NCI-H1417 treated with DMSO at 0.1 percent for 48 hours (cell line): ENCODE measurements around the gene SNAP47.

ENCODE experiments used
- DNase-seq: peaks from one replicate; lab custom pipeline; 2025; lab: John Stamatoyannopoulos, UW

Gene SNAP47

DNA sequence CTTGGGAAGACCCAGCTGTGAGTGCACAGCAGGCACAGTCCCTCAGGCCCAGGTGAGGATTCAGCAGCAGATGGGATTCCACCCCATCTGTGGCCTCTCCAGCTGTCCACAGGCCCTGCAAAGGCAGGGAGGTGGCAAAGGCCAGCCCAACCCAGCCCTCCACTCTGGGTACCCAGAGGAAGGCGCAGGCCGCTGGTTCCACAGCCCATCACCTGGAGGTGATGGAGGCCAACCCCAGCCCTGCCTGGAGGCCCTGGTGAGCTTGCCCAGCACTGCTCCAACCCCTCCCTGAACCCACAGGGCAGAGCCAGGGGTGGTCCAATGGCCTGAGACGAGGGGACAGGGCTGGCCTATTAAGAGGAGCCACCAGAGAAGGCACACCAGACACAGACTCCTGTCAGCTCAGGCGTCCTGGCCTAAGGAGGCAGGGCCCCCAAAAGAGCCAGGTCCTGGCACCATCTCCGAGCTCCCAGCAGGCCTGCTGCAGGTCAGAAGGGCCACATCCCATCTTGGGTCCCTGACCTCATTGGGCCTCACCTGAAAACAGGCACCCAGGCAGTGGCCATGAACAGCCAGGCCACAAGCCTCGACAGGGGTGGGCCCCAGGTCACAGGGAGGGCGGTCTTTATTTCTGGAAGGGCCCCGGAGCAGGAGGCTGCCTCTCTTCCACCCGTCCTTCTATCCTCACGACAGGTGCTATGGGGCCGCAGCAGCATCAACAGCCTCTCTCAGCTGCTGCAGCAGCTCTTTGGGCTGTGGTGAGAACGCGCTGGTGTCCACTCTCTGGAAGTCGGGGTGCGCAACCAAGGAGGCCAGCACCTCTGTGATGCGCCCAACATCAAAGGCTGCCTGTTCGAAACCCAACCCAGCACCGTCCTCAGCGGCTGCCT, 3.3 kb upstream of the SNAP47 start:
- no peak for DNase-seq

DNA sequence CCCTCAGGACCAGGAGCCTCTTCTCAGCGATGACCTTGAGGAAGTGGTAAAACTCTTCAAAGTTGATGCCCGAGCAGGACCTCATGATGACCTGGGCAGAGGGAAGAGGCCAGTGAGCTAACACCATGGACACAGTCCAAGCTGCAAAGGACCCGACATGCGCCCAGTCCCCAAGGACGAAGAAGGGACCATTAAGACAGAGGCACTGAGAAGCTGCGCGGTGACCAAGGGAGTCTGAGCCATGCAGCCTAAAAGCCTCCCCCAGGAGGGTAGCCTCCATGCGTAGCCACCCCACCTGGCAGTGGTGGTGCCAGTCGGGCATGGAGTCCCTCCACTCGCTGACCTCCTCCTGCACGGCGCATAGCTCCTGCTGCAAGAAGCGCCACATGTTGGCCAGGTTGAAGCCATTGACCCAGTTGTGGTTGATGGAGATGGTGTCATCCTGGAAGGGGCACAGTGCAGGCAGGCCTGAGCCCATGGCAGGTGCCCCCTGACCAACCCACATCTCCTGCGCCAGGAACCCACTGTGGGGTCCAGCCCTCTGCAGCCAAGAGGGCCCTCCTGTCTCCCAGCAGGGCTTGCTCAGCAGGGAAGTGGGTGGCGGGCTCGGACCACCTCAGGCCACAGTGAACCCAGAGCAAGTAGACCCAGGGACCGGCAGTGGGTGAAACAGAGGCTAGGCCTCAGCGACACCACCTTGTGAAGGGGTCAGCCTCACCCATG, 2.5 kb upstream of the SNAP47 start:
- no peak for DNase-seq

DNA sequence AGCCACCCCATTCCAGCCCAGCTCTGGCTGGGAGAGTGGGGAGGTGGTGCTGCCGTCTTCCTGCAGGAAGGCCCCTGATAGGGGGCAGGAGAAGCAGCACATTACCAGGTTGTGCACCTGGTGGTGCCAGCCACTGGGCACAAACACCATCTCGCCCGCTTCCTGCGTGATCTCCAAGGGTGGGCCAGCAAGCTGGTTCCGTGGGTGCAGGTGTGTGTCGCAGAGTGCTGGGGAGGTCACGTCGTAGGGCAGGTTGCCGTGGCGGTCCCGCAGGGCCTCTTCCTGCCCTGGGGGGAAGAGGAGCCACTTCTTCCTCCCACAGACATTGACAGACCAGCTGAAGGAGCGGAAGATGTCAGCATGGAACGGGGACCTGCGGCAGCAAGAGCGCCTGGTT, 1.9 kb upstream of the SNAP47 start:
- DNase-seq = no peak

DNA sequence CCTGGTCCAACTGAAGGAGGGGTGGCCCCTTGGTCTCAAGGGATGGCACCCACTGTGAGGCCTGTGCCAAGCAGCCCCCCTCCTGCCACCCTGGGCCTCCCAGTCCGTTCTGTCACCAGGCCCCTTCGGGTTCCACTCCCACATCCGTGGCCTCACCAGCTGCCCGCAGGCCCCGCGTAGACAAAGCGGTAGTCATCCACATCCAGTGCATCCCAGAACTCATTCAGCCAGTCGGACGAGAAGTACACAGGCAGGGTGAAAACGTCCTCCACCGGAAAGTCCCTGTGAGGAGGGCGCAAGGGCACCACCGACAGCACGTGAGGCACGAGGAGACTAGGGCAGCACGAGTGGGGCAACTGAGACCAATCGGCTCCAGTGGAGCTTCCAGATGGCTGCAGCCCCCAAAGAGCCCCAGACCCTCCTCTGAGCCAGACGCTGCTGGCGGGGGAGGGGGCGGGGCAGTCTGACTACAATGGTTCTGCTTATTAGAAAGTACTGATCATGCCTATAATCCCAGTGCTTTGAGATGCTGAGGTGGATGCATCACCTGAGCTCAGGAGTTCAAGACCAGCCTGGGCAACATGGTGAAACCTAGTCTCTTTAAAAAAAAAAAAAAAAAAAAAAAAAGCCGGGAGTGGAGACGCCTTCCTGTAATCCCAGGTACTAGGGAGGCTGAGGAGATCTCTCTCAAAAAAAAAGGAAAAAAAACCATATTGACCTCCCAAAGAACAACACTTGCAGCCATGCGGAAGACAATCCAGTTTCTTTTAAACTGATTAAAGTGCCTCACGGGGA, 1.3 kb upstream of the SNAP47 start:
- no peak for DNase-seq

DNA sequence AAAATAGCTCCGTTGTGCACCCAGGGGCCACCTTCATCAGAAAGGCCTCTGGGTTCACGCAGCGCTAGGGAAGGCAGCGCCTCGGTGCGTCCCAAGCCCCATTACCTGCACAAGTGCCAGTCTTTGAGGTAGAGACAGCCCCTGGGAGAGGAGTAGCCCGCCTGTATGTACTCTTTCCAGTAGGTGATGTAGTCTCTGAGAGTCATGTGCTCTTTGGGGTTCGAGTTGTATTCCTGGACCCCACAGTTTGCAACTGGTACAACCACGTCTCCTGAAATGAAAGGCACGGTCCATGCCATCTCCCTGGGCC, 734 bp upstream of the SNAP47 start:
- no peak for DNase-seq

DNA sequence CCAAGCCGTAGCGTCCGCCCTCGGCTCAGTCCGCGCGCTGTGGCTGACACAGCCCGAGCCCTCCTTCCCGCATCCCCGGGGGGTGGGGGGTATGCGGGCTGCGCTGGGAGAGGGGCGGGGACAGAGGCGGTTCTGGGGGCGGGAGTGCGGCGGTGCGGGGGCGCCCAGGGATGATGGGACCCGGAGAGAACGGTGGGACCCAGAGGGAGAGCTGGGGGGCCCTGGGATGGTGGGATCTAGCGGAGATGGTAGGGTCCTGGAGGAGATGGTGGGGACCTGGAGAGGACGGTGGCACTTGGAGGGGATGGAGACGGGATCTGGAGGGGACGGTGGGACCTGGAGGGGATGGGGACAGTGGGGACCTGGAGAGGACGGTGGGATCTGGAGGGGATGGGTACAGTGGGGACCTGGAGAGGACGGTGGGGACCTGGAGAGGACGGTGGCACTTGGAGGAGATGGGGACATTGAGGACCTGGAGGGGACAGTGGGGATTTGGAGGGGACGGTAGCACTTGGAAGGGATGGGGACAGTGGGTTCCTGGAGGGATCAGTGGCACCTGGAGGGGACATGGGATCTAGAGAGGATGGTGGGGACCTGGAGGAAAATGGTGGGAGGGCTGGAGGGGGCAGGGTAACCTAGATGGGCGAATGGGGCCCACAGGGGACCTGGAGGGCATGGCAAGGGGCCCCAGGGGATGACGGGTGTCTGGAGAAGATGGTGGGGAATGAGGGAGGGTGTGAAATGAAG, 477 bp downstream of the SNAP47 start:
- DNase-seq = no peak

DNA sequence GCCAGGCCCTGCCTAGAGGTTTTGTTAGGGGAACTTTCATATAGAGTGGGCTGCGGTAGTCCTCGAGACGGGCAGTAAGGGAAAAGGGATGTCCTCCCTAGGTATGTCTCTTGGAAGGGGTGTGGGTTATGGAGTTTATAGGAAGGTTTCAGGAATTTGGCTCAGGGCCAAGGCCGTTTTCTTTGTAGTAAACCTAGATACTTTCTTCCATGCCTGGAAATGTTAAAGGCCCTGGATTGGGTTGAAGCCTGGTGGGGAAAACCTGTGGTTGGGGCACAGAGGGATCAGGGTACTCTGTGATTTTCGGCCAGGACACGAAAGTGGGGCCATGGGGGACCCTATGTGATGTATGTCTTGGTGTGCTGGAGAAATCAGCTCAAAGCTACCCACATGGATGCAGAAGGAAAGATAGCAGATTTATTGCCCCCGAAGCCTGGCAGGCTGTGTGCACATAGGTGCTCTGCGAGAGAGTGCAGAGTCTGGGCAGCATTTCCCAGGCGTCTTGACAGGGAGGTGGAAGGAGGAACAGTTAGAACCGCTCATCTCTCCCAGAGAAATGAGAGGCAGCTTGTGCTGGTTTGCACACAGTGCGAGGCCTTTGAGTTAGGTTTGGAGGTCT, 1.7 kb downstream of the SNAP47 start:
- DNase-seq = no peak

DNA sequence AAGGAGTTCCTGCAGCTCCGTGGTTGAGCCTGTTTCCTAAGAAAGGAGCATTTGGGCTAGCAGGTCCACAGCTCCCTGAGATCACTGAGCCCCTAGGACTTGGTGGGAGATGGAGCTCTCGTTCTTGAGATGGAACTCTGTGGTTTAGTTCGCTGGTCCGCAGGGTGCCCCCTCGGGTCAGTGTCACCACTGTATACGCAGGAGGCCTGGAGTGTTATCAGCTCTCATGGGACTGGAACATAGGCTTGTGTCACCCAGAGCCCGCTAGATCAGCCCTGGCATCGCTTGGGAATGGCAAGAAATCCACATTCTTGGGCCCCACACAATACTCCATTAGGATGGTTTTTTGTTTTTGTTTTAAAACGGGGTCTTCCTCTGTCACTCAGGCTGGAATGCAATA, 3.6 kb downstream of the SNAP47 start:
- no peak for DNase-seq

DNA sequence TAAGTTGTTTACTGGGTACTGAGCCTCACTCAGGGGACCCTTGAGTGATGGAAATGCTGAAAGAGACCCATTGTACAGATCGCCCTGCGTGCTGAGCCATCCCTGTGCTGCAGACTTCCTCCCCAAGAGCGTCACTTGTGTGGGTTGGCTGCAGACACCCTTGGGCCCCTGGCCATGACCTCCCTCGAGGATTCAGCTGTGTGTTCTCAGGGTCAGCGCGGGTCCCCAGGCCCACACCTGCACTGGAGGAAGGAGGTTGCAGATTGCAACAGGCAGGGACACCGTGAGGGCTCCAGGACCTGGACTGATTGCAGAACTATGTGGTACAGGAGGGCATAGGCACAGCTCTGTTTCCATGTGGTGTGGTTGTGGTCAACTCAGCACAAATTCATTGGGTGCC, 4.4 kb downstream of the SNAP47 start:
- DNase-seq = no peak

DNA sequence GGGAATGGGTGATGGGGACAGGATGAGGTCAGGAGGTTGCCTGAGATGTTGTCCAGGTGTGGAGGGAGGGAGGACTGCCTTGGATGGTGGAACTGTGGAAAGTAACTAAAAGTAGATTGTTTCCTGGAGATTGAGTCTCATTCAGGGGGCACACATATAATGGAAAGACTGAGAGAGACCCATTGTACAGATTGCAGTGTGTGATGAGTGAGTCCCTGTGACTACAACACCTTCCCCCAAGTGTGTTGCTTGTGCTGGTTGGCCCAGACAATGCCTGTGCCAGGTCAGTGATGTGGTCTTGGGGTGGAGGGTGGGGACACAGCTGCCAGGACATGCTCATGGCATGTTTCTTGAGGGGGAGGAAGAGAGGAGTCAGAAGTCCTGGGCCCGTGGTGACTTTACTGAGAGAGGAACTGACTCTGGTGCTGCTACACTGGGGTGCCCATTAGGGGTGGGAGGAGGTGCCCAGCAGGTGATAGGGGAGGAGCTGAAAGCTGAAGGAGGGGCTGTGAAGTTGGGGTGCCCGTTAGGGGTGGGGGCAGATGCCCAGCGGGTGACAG, 5.2 kb downstream of the SNAP47 start:
- DNase-seq = no peak

DNA sequence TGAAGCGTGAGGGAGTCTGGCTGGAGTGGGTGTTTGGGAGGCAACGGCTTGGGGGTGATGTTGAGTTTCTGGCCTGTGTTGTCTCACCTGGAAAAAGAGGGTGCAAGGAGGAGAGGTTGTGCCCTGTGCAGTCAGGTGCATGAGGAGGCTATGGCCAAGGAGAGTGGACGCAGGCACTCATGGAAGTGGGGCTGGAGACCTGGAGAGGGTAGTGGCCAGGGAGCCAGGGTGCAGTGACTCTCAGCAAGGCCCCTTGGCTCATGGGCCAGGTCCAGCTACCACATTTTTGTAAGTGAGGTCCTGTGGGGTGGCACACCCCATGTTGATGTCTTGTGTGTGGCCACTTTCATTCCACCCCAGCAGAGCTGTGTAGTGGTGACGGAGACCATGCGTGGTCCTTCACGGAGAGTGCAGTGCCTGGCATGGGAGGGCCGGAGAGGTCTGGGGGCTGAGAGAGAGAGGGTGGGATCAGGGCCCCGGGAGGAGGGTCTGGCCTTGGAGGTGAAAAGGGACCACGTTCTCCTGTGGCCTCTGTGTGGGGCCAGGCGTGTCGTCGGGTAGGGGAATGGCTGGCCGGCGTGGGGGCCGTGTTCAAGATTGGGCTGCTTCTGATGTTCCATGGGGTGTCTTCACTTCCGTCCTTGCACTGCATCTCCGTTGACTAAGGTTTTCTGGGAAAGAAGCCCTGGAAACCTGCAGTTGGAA, 6.1 kb downstream of the SNAP47 start:
- no peak for DNase-seq

DNA sequence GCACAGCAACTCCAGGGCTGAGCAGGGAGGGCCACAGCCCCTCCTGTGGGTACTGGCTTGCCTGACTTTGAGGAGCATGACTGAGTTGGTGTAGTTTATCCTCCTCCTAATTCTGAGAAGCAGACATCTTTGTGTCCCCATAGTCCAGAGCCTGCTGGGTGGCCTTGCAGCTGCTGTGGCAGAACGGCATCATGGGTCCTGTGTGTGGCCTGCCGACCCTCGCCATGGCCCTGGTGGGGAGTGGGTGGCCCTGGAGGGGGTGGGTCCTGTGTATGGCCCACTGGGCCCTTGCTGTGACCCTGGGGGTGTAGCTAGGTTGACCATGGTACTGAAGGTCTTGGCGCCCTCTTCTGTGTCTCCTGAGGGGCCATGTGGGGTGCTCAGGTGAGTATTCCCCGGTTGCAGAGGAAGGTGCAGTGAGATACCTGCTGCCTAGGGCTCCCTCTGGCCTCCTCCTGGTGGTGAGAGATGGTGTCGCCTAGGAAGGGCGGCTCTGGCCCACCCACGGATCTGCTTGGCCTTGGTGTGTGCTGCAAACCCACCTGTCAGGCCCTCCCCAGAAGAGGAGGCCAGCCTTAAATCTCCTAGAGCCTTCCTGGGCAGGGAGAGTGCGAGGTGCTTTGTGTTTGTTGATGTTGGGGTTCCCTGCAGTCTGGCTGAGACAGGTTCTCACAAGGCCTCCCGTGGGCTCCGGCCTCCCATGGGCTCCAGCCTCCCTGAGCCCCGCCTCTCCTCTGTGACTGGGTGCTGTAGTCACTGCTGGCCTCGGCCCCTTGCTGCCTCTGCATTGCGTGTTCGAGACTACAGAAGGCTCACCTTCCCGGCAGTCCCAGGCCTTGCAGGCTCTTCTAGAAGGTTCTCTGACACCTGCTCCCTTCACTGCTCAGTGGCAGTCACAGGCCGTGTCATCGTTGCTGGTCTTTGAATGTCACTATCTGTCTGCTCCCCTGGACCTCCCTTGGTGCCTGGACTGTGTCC, 7.8 kb downstream of the SNAP47 start:
- no peak for DNase-seq

DNA sequence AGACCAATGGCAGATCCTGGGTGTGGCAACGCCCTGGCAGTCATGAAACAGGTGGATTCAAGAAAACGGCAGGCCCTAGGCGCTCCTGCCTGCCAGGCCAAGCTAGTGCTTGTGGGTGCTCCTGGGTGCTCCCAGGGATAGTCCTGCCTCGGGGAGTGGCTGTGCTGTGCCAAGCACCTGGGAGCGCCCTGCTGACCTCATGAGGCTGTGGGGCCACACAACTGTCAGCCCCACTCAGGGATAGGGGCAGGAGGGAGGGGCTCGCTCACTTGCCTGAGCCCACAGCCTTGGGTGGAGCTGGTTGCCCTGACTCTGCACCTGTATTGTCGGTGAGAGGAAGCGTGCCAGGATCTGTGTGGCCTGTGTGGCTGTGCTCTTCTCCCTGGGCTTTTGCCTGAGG, 9.4 kb downstream of the SNAP47 start:
- no peak for DNase-seq

DNA sequence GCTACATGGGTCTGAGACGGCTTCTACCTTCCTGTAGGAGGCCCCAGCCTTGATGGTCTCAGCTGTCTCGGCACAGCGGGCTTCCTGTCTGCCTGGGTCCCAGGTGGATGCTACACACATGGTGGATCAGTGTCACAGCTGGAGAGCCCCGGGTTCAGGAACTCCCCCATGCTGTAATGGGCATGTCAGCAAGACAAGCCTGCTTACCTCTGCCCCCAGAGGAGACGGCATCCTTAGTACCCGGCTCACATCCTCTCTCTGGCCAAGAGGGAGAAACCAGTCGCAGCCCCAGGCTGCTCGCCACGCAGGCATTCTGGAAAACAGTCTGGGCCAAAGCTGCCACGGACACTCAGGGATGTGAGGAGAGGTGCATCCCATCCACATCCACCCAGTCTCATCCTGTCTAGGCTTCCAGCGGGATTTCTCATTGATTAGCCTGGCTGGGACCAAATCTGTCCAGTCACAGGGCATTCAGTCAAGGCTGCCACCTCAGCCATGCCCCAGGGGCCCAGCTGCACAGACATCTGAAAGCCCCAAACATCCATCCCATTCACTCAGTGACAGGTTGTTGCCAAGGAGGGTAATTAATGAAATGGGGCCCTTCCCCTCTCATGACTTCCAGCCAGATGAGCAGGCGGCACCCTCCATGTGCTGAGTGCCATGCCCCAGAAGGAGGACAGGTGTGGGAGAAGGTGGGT, 10.5 kb downstream of the SNAP47 start:
- no peak for DNase-seq

DNA sequence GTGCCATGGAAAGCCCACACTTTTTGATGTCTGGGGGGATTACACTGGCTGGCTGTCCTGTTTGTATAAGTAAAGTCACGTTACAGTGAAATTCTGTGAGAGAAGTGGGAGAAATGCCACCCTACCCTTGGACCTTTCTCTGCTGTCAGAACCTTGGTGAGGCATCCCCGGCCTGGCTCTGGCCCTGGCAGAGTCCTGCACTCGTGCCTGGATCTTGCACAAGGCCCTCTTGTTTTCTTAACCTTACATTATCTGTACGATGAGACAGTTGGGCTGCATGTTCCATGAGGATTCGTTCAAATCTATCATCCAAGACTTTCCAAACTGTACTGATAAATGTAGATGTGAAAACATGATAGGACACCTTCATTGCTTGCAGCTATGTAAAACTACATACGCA, 11.4 kb downstream of the SNAP47 start:
- no peak for DNase-seq

DNA sequence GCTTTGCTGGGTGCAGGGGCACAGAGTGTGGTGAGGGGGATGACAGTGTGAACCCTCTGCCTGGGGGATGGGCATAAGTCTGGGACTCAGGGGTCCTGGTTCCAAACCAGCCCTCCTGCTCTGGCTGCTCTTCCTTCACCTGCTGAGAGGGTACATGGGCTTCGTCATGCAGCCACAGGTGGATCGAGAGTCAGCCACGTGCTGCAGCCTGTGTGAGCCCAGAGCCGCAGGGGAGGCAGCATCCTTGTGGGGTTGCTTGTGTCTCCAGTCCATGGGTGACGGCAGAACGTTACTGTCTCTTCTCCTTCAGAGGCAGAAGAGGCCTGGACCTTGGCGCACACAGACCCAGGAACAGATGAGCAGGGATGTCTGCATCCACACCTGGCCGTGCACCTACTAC, 12.1 kb downstream of the SNAP47 start:
- DNase-seq = no peak

DNA sequence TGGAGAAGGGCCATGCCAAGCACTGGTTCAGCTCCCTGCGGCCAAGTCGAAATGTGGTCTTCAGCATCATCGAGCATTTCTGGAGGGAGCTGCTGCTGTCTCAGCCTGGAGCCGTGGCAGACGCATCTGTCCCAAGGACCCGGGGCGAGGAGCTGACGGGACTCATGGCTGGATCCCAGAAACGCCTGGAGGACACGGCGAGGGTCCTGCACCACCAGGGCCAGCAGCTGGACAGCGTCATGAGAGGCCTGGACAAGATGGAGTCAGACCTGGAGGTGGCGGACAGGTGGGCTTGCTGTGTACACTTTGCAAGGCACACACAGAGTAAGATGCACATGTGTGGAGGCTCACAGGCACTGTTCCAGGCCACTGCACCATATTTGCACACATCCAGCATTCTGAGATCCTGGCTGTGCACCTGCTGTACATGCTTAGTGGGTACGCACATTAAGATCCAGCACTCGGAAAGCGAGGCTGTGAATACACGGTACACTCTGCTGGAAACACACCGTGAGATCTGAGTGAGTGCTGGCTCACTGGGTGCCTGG, 12.8 kb downstream of the SNAP47 start:
- DNase-seq = no peak

DNA sequence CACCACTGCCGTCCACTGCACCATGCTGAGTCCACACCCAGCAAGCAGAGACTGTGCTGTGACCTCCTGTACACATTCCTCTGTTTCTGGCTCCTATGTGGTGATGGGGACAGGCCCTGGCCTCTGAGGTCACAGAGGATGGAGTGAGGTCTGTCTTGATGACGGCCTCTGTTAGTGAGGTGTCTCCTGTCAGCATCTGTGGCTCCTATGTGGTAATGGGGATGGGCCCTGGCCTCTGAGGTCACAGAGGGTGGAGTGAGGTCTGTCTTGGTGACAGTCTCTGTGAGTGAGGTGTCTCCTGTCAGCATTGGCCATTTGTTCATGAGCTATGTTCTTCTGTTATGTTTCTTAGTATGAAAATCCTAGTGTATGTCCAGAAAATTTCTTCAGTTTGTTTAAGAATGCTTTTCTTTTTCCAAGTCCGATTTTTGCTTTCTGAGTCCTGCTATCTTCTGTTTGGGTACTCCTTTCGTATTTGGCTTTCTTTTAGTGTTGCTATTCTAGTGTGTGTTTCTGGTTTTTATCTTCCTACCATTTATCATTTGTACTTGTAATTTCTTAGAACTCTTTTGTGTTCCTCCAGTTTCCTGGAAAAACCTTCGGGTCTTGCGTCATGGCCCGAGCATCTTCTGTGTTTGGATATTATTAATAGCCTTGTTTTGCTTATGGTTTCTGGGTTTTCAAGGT, 13.4 kb downstream of the SNAP47 start:
- DNase-seq = no peak
